HL-60 (cell line): ENCODE results near the gene GTPBP6.

ENCODE experiments used
- DNase-seq, 2 experiments: peaks; one replicate each; pipeline ENCODE4 v3.0.0-alpha.2; 2010 to 2020; ENCODE audit warnings: low read depth in 1 of 2, low spot score in 1 of 2
- H3K27ac ChIP-seq: fragments of 250-450 bp; sonication (Bioruptor Pico); replicated peaks from 2 replicates; pipeline ENCODE4 v1.5.1; 2020; ENCODE audit warnings: mild to moderate bottlenecking, moderate library complexity
- H3K27me3 ChIP-seq: fragments of 250-450 bp; sonication (Bioruptor Pico); 2 replicates; pipeline ENCODE4 v1.5.1; 2021; ENCODE audit warnings: mild to moderate bottlenecking, moderate library complexity; ENCODE audit not compliant: insufficient read depth, poor library complexity, severe bottlenecking
- H3K4me3 ChIP-seq: replicated peaks from 2 replicates; pipeline ENCODE4 v1.5.1; 2011; ENCODE audit warnings: mild to moderate bottlenecking, control low read depth, low read length; ENCODE audit not compliant: insufficient read depth
- CTCF ChIP-seq: IDR thresholded peaks from one replicate; pipeline ENCODE4 v1.5.1; 2011; ENCODE audit warnings: low read length, control low read depth, inconsistent platforms; ENCODE audit not compliant: insufficient read depth
- GABPA ChIP-seq: IDR thresholded peaks from 2 replicates; pipeline ENCODE4 v1.6.1; 2012; ENCODE audit warnings: low read depth
- POLR2AphosphoS5 ChIP-seq: IDR thresholded peaks from 2 replicates; pipeline ENCODE4 v1.6.1; 2012; ENCODE audit warnings: low read depth
- REST ChIP-seq: IDR thresholded peaks from 2 replicates; pipeline ENCODE4 v1.6.1; 2012; ENCODE audit warnings: low read depth; ENCODE audit not compliant: insufficient replicate concordance
- SPI1 ChIP-seq: IDR thresholded peaks from 2 replicates; pipeline ENCODE4 v1.6.1; 2012; ENCODE audit warnings: low read depth, mild to moderate bottlenecking, borderline replicate concordance

The GTPBP6 gene

GRCh38 chrX:361231-362145, 42.9 kb upstream of the GTPBP6 start:
- no peak overlapping the region for H3K27ac ChIP-seq
- TF ChIP-seq POLR2AphosphoS5 (no peak), CTCF (no peak), GABPA (no peak), REST (no peak), SPI1 (no peak)
- H3K27me3 ChIP-seq: no peaks in the 10 kb centered on the region
- no peak for DNase-seq
- H3K4me3 ChIP-seq: no peak overlapping the region

DNA sequence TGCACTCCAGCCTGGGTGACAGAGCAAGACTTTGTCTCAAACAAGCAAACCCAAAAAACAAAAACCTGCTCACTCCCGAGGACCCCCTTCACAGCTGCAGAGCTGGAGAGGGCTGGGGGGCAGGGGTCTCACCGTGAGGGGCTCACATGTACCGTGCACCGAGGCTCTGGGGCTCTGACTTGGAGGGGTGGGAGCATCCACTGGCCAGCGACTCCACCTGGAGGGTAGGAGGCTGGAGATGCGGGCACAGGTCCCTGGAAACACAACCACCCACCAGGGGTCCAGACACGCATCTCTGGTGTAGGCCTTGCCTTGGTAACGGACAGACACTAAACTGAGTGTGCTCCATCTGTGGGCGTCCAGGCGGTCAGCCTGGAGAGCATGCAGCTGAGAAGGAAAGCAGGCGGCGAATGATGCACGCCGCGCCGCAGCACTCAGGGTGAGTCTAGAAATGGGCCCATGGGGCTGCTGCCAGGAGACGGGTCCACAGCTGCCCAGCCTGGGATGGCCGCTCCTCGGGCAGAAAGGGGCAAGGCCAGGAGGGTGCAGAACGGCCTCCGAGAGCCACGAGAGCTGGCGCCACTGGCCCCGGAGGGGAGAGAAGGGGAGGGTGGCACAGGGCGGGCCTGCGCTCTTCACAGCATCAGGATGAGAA, 42.0 kb upstream of the GTPBP6 start:
- TF ChIP-seq CTCF (no peak), POLR2AphosphoS5 (no peak), REST (no peak), SPI1 (no peak), GABPA (no peak)
- Histone ChIP-seq H3K27ac (no peak overlapping the region), H3K4me3 (no peak overlapping the region), H3K27me3 (no peaks in the 10 kb centered on the region)
- DNase-seq: no peak

DNA sequence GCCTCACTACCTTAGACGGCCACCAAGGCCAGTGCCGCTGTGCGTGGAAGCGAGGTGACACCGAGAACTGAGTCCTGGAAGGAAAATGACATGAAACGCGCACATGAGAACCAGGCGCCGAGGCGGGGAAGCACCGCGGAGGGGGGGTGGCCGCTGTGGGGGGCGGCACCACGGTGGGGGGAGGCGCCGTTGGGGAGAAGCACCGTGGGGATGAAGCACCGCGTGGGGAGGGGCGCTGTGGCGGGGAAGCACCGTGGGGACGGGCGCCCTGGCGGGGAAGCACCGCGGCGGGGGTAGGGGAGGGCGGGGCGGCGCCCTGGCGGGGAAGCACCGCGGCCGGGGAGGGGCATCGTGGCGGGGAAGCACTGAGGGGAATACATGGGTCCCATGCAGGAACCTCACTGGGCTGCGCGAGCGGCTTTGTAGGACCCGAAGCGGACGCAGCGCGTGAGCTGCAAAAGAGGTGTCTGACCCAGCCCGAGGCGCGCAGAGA, 40.1 kb upstream of the GTPBP6 start:
- no peak for DNase-seq
- no peak overlapping the region for H3K27ac ChIP-seq
- TF ChIP-seq POLR2AphosphoS5: no peak
- TF ChIP-seq REST: no peak
- TF ChIP-seq SPI1: no peak
- TF ChIP-seq GABPA: no peak
- no peak for TF ChIP-seq CTCF

More for the DNA sequence above, 40.1 kb upstream of the GTPBP6 start:
- no peak overlapping the region for H3K4me3 ChIP-seq
- H3K27me3 ChIP-seq: no peaks in the 10 kb centered on the region
